ENCODE data around the gene RFLNA. TPM values are rescaled to one million over a fixed set of nuclear protein-coding genes. Genes with fewer than 3 reads are reported as not detected.

RFLNA gene
- total and polyA plus RNA-seq, 2 of the 13 experiments (the other 11 are each of a cell fraction or from before 2014, with no cell fraction given) = not detected

- TF ChIP-seq ZHX2 (IDR thresholded peaks at IDR 0.05; ENCODE audit: low read depth) (no peak), ZHX2 (CRISPR knock-in tag; IDR thresholded peaks at IDR 0.05; ENCODE audit: borderline replicate concordance) (no peak), ZNF615 (CRISPR knock-in tag; IDR thresholded peaks at IDR 0.05; ENCODE audit: borderline replicate concordance) (no peak), TBX2 (CRISPR knock-in tag; IDR thresholded peaks at IDR 0.05; ENCODE audit: borderline replicate concordance) (peak; percentile 37; the same call in 1 of the 2 replicates), GRHL1 (CRISPR knock-in tag; conservative IDR thresholded peaks at IDR 0.05) (no peak), STAT5B (CRISPR knock-in tag; IDR thresholded peaks at IDR 0.05) (no peak), PRDM4 (CRISPR knock-in tag; IDR thresholded peaks at IDR 0.05; ENCODE audit: borderline replicate concordance) (no peak), ELF4 (CRISPR knock-in tag; IDR thresholded peaks at IDR 0.05; ENCODE audit: borderline replicate concordance) (no peak), IRX3 (CRISPR knock-in tag; IDR thresholded peaks at IDR 0.05; ENCODE audit: borderline replicate concordance, low read depth) (no peak), ZNF792 (CRISPR knock-in tag; IDR thresholded peaks at IDR 0.05) (no peak), SOX5 (CRISPR knock-in tag; IDR thresholded peaks at IDR 0.05; ENCODE audit: borderline replicate concordance) (no peak), ERF (CRISPR knock-in tag; IDR thresholded peaks at IDR 0.05) (peak; percentile 16; the same call in 1 of the 2 replicates), SUZ12 (IDR thresholded peaks at IDR 0.05; ENCODE audit: low read depth, low read length) (no peak), GZF1 (CRISPR knock-in tag; IDR thresholded peaks at IDR 0.05) (no peak), REPIN1 (CRISPR knock-in tag; IDR thresholded peaks at IDR 0.05; ENCODE audit: borderline replicate concordance, low read depth) (peak; percentile 81; the same call in 1 of the 2 replicates), ARID5B (CRISPR knock-in tag; IDR thresholded peaks at IDR 0.05) (peak; percentile 40; the same call in 1 of the 2 replicates), CEBPB (IDR thresholded peaks at IDR 0.05; ENCODE audit: borderline replicate concordance, low read depth, low read length) (no peak)
These were observed 21.3 kb upstream of the RFLNA start (continued) for GRCh38 chr12:124273630-124274029.
